Ishikawa (cell line): ENCODE measurements around the gene ABHD1.

Experiments used
- CEBPB ChIP-seq: IDR thresholded peaks from 2 replicates; pipeline ENCODE4 v1.6.1; 2012
- CREB1 ChIP-seq: IDR thresholded peaks from 2 replicates; pipeline ENCODE4 v1.6.1; 2012; ENCODE audit warnings: low read depth
- EGR1 ChIP-seq: IDR thresholded peaks from 2 replicates; pipeline ENCODE4 v1.6.1; 2012
- EP300 ChIP-seq: IDR thresholded peaks from 2 replicates; pipeline ENCODE4 v1.6.1; 2012; ENCODE audit warnings: borderline replicate concordance
- FOXM1 ChIP-seq: IDR thresholded peaks from 2 replicates; pipeline ENCODE4 v1.6.1; 2012; ENCODE audit warnings: low read depth, borderline replicate concordance
- NFIC ChIP-seq: IDR thresholded peaks from 2 replicates; pipeline ENCODE4 v1.6.1; 2012
- RAD21 ChIP-seq: IDR thresholded peaks from 2 replicates; pipeline ENCODE4 v1.6.1; 2012; ENCODE audit warnings: low read depth
- TAF1 ChIP-seq: IDR thresholded peaks from 2 replicates; pipeline ENCODE4 v1.6.1; 2012; ENCODE audit warnings: low read depth, mild to moderate bottlenecking
- TCF12 ChIP-seq: IDR thresholded peaks from 2 replicates; pipeline ENCODE4 v1.6.1; 2012; ENCODE audit warnings: low read depth
- TEAD4 ChIP-seq: IDR thresholded peaks from 2 replicates; pipeline ENCODE4 v1.6.1; 2012
- YY1 ChIP-seq: IDR thresholded peaks from 2 replicates; pipeline ENCODE4 v1.6.1; 2012; ENCODE audit warnings: low read depth
- ZBTB7A ChIP-seq: IDR thresholded peaks from 2 replicates; pipeline ENCODE4 v1.6.1; 2012; ENCODE audit warnings: low read depth
- TF ChIP-seq, protein P1 (sequence below): IDR thresholded peaks from 2 replicates; pipeline ENCODE4 v1.6.1; 2012
- TF ChIP-seq, protein P2 (sequence below): IDR thresholded peaks from 2 replicates; pipeline ENCODE4 v1.6.1; 2012
- TF ChIP-seq, protein P3 (sequence below): IDR thresholded peaks from 2 replicates; pipeline ENCODE4 v1.6.1; 2012; ENCODE audit warnings: low read depth, mild to moderate bottlenecking

Gene ABHD1

DNA sequence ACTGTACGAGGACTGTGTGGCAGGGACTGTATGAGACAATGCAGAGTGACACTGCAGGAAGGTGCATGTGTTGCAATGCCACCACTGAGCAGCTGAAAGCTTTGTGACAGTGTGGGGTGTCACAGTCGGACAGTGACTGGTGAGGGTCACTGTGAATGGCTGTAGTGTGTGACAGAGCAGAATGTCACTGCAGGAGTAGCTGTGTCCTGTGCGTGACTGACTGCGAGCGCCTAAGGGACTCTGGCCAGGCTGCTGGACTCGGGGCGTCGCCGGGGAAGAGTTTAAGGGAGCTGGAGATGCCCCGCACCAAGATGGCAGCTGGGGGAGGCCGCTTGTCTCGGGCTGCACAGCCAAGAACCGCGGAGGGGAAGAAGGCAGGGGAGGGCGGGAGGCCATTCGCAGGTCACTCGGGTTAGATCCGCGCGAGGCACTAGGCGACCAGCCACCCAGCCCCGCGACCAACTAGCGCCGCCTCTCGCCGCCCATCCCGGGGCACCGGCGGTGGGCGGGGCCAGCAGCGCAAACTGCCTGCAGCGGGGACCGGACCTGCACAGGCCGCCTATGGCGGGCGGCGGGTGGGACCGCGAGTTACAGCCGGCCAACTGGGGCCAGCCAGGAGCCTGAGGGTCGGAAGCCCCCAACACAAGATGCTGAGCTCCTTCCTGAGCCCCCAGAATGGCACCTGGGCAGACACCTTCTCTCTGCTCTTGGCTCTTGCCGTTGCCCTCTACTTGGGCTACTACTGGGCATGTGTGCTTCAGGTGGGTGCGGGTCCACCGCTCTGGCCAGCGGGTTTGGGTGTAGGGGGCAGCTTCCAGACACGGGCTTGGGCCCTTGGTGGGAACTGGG is at the start of gene ABHD1:
Gene ABHD1, plus strand, starts transcription at position 514 of the 849 bp plus-strand sequence. Its CDS starts 134 bp downstream, at position 648.
- no peak for TF ChIP-seq CREB1
- TF ChIP-seq RAD21, result no peak
- peak; percentile 86 for TF ChIP-seq YY1
- TF ChIP-seq, protein P1, sequence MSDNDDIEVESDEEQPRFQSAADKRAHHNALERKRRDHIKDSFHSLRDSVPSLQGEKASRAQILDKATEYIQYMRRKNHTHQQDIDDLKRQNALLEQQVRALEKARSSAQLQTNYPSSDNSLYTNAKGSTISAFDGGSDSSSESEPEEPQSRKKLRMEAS, result no peak
- no peak for TF ChIP-seq CEBPB
- TF ChIP-seq TAF1, result peak; percentile 46; the same call in 1 of the 2 replicates
- TF ChIP-seq EGR1, result no peak
- TF ChIP-seq FOXM1, result no peak
- TF ChIP-seq TEAD4, result no peak
- TF ChIP-seq TCF12, result no peak

DNA sequence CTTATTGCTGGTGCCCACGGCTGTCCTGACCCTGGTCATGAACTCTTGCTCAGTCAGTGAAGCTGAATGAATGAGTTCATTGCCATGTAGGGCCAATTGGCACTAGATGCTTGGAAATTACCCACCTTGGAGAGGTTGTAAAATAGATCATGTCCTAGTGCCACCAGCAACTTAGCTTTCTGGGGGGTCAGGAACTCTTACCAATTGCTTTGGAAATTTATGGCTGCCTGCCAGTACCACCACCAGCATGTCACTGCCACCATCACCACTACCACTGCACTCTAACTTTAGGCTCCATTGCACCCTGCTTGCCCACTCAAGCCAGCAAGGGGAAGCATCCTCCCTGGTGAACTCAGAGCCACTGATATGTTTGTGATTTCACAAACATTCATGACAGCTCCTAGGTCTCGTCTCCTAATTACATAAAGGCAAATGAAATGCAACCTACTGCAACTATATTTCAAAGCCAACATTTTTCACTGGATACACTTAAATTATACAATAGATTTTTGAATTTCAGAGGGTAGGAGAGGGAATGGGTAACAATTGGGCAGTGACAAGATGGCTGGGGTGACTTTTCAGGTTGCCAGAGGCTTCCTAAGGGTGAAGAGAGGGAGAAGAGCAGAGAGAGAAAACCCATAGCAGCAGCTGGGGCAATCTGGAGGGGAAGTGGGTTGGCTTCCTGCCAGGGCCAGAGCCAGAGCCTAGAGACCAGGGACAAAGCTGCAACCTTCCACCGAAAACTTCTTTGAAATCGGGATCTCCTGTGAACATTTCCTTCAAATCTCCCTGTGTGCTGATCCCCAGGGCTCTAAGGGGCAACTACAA is 48.7 kb upstream of the ABHD1 start:
- TF ChIP-seq TCF12, result no peak
- TF ChIP-seq RAD21, result no peak
- no peak for TF ChIP-seq EGR1
- no peak for TF ChIP-seq ZBTB7A
- no peak for TF ChIP-seq CEBPB
- no peak for TF ChIP-seq TAF1
- TF ChIP-seq FOXM1, result no peak
- TF ChIP-seq, protein P2, sequence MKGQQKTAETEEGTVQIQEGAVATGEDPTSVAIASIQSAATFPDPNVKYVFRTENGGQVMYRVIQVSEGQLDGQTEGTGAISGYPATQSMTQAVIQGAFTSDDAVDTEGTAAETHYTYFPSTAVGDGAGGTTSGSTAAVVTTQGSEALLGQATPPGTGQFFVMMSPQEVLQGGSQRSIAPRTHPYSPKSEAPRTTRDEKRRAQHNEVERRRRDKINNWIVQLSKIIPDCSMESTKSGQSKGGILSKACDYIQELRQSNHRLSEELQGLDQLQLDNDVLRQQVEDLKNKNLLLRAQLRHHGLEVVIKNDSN, result no peak
- TF ChIP-seq CREB1, result no peak
- TF ChIP-seq EP300, result no peak
- no peak for TF ChIP-seq TEAD4
- TF ChIP-seq, protein P1, result no peak
- TF ChIP-seq NFIC, result no peak
- no peak for TF ChIP-seq YY1
- TF ChIP-seq, protein P3, sequence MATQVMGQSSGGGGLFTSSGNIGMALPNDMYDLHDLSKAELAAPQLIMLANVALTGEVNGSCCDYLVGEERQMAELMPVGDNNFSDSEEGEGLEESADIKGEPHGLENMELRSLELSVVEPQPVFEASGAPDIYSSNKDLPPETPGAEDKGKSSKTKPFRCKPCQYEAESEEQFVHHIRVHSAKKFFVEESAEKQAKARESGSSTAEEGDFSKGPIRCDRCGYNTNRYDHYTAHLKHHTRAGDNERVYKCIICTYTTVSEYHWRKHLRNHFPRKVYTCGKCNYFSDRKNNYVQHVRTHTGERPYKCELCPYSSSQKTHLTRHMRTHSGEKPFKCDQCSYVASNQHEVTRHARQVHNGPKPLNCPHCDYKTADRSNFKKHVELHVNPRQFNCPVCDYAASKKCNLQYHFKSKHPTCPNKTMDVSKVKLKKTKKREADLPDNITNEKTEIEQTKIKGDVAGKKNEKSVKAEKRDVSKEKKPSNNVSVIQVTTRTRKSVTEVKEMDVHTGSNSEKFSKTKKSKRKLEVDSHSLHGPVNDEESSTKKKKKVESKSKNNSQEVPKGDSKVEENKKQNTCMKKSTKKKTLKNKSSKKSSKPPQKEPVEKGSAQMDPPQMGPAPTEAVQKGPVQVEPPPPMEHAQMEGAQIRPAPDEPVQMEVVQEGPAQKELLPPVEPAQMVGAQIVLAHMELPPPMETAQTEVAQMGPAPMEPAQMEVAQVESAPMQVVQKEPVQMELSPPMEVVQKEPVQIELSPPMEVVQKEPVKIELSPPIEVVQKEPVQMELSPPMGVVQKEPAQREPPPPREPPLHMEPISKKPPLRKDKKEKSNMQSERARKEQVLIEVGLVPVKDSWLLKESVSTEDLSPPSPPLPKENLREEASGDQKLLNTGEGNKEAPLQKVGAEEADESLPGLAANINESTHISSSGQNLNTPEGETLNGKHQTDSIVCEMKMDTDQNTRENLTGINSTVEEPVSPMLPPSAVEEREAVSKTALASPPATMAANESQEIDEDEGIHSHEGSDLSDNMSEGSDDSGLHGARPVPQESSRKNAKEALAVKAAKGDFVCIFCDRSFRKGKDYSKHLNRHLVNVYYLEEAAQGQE, result no peak

DNA sequence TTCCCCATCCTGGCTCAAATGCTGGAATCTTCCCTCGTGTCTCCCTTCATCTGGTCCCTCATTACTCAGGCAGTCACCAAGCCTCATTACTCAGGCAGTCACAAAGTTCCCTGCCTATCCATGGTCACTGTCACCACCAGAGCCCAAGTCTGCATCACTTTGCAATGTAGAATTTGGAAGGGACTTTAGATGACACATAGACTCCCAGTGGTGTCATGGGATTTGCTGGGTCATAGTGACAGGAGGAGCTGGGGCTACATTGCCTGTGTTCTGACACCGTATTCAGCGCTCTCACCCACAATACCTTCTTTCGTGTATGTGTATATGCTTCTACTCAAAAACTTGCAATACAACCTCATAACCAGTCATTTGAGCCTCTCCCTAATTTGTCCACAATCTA is 47.3 kb upstream of the ABHD1 start:
- TF ChIP-seq CREB1, result no peak
- no peak for TF ChIP-seq RAD21
- no peak for TF ChIP-seq CEBPB
- TF ChIP-seq NFIC, result no peak

DNA sequence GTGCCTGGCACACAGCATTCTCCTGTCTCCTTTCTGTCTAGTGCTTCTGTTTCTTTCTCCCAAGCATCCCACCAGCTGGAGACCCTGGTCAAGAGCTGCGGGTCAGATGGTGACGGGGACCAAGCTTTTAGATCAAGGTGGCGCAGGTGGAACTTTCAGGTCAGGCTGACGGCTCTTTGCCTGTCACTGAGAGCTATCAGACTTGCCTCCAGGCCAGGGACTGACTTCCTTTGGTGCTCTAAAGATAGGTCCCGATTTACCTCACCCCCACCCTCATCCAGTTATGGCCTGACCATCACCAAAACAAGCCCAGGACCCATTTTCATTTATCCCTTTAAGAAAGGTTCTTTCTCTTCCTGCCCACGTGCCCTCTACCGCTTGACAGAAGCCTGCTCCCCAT is 46.4 kb upstream of the ABHD1 start:
- TF ChIP-seq EP300 (no peak), FOXM1 (no peak), CEBPB (no peak), CREB1 (no peak), RAD21 (no peak), TAF1 (no peak)

DNA sequence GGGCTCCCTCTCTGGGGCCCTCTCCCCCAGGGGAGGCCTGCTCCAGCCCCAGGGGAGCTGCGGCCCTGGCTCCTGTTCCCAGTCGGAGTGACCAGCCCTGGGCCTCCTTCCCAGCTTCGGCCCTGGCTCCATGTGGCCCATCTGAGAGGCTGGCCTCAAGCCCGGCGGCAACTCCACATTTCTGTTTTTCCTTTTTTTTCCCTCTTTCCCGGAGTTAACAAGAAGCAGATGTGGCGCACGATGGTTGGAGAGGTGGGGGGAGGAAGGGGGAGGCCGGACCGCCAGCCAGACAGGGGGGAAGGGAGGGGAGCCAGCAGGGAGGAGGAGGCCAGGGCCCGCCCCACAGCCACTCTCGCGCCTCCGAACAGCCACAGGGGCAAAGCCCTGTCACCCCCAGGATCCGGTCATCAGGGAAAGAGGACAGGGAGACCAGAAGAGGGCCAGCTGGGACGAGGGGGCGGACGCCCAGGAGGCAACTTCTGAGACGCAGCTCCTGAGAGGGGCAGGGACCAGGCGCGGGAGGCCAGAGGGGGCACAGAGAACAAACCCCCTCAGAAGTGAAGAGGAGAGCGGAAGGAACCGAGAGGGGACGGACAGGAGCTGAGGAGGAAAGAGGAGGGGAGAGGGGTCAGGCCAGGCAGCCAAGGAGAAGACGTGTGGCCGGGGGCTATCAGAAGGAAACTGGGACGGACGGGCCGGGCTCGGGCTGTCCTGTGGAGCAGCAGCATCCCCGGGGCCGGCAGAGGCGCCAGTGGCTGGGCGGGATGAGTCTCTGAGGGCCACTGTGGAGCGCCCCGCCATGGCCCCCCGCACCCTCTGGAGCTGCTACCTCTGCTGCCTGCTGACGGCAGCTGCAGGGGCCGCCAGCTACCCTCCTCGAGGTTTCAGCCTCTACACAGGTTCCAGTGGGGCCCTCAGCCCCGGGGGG is 45.1 kb upstream of the ABHD1 start, which contains the start of gene EMILIN1:
Gene EMILIN1, plus strand, starts transcription at position 349 of the 928 bp plus-strand sequence. Its CDS starts 451 bp downstream, at position 800.
- no peak for TF ChIP-seq YY1
- TF ChIP-seq, protein P2, result no peak
- TF ChIP-seq EP300, result no peak
- TF ChIP-seq TCF12, result no peak
- TF ChIP-seq NFIC, result no peak
- no peak for TF ChIP-seq ZBTB7A
- no peak for TF ChIP-seq CEBPB
- TF ChIP-seq, protein P1, result no peak
- no peak for TF ChIP-seq EGR1
- no peak for TF ChIP-seq RAD21
- TF ChIP-seq TEAD4, result no peak
- TF ChIP-seq CREB1, result no peak
- TF ChIP-seq TAF1, result no peak
- TF ChIP-seq, protein P3, result no peak
- TF ChIP-seq FOXM1, result no peak
